Inferior parietal cortex (tissue), 1 donor: ENCODE data around the gene MAPKBP1.

ENCODE experiments used
- DNase-seq: peaks from one replicate; pipeline ENCODE4 v3.0.0-alpha.2; 2016; ENCODE audit errors: extremely low spot score

MAPKBP1 gene

GRCh38 chr15:41809526-41810220, 35.4 kb downstream of the MAPKBP1 start:
- no peak for DNase-seq

GRCh38 chr15:41810651-41811431, 36.6 kb downstream of the MAPKBP1 start:
- DNase-seq = no peak

DNA sequence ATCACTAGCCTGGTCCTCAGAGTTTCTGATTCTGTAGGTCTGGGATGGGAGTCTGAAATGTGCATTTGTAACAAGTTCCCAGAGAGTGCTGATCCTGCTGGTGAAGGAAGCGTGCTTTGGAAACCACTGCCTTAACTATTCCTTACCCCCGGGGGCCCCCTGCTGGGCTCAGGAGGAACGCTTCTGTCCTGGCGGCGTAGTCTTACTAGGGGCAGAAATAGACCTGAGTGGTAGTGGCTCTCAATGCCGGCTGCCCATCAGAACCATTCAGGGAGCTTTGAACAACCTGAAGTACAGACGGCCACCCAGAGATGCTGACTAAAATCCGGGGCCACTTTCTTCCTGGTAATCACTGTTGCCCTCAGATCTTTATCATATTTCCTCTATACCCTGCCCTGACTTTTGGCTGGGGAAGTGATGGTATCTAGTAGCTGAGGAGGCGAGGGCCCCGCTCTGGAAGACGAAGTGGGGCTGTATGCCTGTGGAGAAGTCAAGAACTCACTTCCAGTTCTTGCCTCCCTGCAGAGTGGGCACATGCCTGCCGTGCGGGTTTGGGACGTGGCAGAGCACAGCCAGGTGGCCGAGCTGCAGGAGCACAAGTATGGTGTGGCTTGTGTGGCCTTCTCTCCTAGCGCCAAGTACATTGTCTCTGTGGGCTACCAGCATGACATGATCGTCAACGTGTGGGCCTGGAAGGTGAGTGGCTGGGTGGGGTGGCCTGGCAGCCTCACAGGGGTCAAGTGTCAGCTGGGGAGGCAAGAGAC, 37.3 kb downstream of the MAPKBP1 start:
- peak; percentile 89 for DNase-seq

DNA sequence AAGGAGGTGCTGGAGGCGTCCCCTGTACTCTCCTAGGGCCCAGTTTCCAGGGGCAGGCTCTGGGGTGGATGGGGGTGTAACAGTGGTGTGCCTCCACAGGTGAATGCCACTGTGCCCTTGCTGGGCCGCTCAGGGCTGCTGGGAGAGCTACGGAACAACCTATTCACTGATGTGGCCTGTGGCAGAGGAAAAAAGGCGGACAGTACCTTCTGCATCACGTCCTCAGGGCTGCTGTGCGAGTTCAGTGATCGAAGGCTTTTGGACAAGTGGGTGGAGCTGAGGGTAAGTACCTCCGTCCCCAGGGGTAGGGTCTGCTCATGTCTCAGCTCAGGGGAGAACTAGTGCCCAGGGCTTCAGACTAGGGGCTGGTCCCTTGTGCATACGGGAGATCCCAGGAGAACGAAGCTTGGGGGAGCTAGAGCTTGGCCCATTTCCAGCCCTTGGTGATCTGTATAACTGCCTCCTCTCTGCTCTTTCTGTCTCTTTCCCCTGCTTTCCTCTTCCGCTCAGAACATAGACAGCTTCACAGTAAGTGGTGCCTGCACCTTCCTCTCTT, 38.6 kb downstream of the MAPKBP1 start:
- DNase-seq = no peak

DNA sequence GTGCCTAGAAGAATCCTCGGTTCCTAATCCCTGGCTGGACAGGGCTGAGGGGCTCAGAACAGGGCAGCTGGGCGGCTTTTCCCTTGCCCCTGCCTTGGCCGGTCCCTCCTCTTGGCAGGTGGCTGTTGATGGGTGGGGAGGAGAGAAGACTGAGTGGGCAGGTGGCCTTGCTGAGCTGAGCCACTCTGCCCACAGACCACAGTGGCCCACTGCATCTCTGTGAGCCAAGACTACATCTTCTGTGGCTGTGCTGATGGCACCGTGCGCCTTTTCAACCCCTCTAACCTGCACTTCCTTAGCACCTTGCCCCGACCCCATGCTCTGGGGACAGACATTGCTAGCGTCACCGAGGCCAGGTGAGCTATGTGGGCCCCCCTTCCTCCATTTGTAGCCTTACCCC, 39.1 kb downstream of the MAPKBP1 start:
- DNase-seq = no peak

DNA sequence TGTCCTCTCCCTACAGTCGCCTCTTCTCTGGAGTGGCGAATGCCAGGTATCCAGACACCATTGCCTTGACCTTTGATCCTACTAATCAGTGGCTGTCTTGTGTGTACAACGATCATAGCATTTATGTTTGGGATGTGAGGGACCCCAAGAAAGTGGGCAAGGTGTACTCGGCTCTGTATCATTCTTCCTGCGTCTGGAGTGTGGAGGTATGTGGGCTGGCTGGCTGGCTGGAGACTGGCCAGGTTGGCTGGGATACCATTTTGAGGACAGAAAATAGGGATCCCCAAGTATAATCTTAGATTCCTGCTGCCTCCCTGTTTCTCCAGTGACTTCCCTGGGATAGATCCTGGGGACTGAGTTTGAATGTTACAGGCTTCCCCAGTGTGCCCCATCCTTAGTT, 40.2 kb downstream of the MAPKBP1 start:
- no peak for DNase-seq

- DNase-seq = no peak
Observed at GRCh38 chr15:41816788-41817187, 42.5 kb downstream of the MAPKBP1 start.

GRCh38 chr15:41817327-41817726, 43.0 kb downstream of the MAPKBP1 start:
- no peak for DNase-seq

GRCh38 chr15:41817781-41818180, 43.5 kb downstream of the MAPKBP1 start:
- DNase-seq = no peak

DNA sequence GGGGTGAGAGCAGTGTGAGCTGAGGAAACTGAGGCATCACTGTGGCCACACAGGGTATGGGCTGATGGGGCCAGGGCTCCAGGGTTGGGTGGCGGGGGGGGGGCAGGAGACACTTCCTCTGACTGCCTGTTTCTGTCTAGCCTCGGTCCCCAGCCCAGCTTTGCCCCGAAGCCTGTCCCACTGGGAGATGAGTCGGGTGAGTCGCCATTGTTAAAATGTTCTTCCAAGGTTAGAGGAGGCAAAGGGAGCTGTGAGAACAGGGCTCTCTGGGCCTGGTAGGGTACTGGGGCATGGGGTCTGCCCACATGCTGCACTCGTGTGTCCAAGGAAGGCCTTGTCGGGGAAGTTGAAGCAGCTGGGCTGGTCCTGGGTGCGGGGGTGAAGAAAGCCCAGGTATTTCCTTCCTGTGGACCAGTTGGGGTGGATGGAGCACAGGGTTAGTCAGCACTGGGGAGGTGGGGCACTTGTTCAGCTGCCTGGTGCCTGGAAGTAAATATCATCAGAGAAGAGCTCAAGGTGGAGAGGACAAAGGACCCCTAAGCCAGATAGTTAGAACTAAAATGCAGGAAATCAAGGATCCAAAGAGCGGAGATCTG, 45.3 kb downstream of the MAPKBP1 start:
- no peak for DNase-seq

DNA sequence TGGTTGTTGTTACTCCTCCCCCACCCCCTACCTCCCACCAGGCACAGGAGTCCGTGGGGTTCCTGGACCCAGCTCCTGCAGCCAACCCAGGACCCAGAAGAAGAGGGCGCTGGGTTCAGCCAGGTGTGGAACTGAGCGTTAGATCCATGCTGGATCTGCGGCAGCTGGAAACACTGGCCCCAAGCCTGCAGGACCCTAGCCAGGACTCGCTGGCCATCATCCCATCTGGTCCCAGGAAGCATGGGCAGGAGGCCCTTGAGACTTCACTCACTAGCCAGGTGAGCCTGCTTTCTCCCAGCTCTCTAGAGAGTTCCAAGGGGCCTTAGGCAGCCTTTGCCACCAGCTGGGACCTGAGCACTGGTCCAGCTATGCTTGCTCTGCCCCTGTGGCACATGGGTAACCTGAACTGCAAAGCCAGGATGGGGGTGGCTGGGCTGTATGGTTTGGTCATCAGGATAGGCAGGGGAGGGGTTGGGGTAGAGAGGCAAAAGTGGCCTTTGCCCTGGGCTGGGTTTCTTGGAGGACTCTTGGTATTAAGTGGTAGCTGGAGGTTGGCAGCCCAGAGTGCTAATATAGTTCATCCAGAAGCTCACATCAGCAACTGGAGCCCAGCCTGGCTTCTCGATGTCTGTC, 46.6 kb downstream of the MAPKBP1 start:
- DNase-seq = no peak

DNA sequence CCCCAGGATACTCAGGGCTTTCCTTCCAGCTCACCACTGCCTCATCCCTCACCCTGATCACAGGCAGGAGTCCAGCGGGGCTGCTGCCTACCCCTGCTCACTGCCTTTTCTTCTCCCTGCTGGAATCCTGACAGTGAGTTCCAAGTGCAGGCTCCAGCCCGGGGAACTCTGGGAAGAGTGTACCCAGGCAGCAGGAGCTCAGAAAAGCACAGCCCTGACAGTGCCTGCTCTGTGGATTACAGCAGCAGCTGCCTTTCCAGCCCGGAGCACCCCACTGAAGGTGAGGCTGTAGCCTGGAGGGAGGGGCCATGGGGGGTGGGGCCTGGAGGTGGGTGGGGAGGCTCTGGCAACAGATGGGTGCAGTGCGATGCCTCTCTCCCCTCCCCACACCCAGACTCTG, 47.5 kb downstream of the MAPKBP1 start:
- DNase-seq = no peak

DNA sequence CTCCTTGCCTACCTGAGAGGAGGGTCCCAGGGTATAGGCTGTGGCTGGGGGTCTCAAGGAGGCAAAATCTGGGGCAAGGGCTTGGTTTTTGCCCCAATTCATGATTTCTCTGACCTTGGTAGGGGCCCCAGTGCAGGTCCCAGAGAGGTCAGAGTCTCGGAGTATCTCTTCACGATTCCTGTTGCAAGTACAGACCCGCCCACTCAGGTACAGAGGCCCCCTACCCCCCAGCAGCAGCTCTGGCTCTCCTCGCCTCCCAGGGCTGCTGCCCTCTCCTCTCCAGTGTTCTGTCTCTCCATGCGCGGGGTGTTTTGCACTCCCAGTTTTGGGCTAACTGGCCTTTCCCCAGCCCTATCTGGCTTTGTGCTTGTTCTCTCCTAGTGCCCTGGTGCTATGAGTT, 48.2 kb downstream of the MAPKBP1 start:
- DNase-seq = no peak

- no peak for DNase-seq
Observed at GRCh38 chr15:41822957-41823356, 48.7 kb downstream of the MAPKBP1 start.

GRCh38 chr15:41823502-41823901, 49.2 kb downstream of the MAPKBP1 start:
- DNase-seq = no peak

DNA sequence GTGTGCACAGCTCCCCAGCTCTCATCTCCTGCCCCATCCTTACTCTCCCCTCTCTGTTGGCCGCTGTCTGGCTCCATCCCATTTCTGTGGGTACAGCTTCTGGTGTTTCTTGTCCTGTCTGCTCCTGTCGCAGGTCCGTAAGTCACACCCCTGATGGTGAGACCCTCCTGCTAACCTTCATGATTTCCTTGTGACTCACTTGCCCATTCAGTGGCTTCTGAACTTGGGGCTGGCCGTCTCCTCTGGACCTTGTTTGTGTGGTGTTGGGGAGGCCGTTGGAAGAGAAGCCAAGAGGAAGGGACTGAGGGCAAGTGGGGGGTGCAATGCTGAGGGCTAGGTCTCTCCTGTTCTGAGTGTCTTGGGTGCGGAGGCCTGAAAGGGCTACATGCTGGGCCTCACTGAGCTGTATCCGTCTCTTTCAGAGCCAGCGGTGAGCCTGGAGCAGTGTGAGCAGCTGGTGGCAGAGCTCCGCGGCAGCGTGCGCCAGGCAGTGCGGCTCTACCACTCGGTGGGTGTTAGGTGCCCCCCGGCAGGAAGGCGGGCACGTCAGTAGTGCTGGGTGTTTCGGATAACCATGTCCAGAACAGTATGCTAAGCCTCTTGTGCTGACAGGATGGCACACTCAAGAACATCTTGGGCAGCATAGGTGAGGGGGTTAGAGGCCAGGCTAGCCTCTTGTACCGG, 49.9 kb downstream of the MAPKBP1 start:
- no peak for DNase-seq

DNA sequence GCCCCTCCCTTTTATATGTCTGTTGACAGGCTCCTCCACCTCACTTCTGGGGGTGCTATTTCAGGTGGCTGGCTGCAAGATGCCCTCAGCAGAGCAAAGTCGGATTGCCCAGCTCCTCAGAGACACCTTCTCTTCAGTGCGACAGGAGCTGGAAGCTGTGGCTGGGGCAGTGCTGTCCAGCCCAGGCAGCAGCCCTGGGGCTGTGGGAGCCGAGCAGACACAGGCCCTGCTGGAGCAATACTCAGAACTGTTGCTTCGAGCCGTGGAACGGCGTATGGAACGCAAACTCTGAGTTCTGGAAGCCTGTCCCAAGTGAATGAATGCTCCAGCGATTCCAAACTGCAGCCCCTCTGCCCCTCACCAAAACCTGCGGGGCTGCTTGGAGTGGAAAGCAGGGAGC, 50.9 kb downstream of the MAPKBP1 start:
- DNase-seq = no peak

DNA sequence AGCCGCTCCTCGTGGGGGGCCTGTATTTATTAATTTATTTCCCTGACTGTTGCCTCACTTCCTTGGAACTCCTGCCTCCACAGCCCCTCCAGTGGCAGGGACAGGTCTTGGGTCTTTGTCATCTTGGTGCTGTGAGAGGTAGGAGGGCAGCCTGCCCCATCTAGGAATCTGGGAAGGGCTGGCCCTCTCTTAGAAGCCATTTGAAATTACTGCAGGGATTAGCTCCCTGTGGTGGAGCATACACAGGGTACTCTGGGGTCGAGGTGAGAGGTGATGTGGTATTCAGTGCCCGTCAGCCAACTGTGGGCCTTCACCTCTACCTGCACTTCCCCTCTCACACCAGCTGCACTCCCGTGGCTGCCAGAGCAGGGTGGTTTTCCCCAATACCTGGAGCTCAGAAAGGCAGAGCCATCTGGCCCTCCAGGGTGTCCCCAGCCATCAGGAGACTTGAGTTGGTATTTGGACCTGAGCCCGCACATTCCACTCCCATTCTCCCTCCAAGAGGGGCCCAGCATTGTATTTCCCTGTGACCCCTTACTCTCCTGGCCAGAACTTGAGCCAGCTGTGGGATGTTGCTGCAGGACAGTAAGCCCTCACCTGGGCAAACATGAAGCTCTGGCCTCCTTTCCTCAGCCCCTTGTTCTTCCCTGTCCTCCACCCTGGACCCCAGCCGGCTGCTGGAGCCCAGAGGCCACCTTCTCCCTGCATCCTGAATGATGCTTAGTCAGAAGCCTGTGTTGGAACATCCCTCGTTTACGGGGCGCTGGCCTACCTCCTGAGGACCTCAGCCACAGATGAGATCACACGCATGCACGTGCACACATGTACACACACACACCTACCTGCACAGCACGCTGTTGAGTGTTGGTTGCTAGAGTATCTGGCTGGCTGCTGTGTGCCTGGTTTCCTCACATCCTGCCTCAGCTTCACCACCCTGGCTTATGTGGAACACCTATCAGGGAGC, 51.6 kb downstream of the MAPKBP1 start:
- DNase-seq = no peak

GRCh38 chr15:41827290-41827879, 53.1 kb downstream of the MAPKBP1 start:
- DNase-seq = no peak
